Neural cell (in vitro differentiated cells): ENCODE data around the gene PRR16. TPM values are rescaled to one million over a fixed set of nuclear protein-coding genes. Genes with fewer than 3 reads are reported as not detected.

ENCODE experiments used
- H2AFZ ChIP-seq: fragments of 200-600, 300-800 bp; sonication (generic), shearing (Covaris generic); 2 replicates; pipeline ENCODE4 v1.6.0; 2014; ENCODE audit warnings: low read depth, mild to moderate bottlenecking, antibody characterized with exemption, low read length, moderate library complexity
- H3F3A ChIP-seq: fragments of 200-600 bp; shearing (Covaris generic); 2 replicates; pipeline ENCODE4 v1.6.1; 2016; ENCODE audit warnings: mild to moderate bottlenecking, moderate library complexity, mixed read lengths, antibody characterized with exemption, low read length; ENCODE audit not compliant: insufficient read depth, poor library complexity, severe bottlenecking
- H3K27ac ChIP-seq: fragments of 200-600, 300-800 bp; sonication (generic), shearing (Covaris generic); 2 replicates; pipeline ENCODE4 v1.5.1; 2014; ENCODE audit warnings: mild to moderate bottlenecking, low read length, moderate library complexity
- H3K27me3 ChIP-seq: fragments of 300-800, 200-600 bp; sonication (generic), shearing (Covaris generic); 2 replicates; pipeline ENCODE4 v1.6.0; 2014; ENCODE audit warnings: mild to moderate bottlenecking, low read depth, low read length, moderate library complexity; ENCODE audit not compliant: insufficient read depth
- H3K36me3 ChIP-seq: fragments of 300-800, 200-600 bp; sonication (generic), shearing (Covaris generic); 2 replicates; pipeline ENCODE4 v1.5.1; 2014; ENCODE audit warnings: mild to moderate bottlenecking, antibody characterized with exemption, low read length, moderate library complexity; ENCODE audit not compliant: insufficient read depth
- H3K4me2 ChIP-seq: fragments of 300-800, 200-600 bp; sonication (generic), shearing (Covaris generic); 2 replicates; pipeline ENCODE4 v1.6.0; 2014; ENCODE audit warnings: mild to moderate bottlenecking, low read length
- H3K4me3 ChIP-seq: fragments of 300-800, 200-600 bp; sonication (generic), shearing (Covaris generic); 2 replicates; pipeline ENCODE4 v1.5.1; 2014; ENCODE audit warnings: mild to moderate bottlenecking, low read length, moderate library complexity
- H3K79me2 ChIP-seq: fragments of 200-600 bp; shearing (Covaris generic); replicated peaks from 2 replicates; pipeline ENCODE4 v1.6.0; 2014; ENCODE audit warnings: mild to moderate bottlenecking, low read length, moderate library complexity; ENCODE audit not compliant: insufficient read depth
- H3K9ac ChIP-seq: fragments of 300-800, 200-600 bp; sonication (generic), shearing (Covaris generic); 2 replicates; pipeline ENCODE4 v1.6.1; 2016; ENCODE audit warnings: mild to moderate bottlenecking, low read length, mixed read lengths
- H3K9me2 ChIP-seq: fragments of 200-600 bp; shearing (Covaris generic); 2 replicates; pipeline ENCODE4 v1.6.1; 2016; ENCODE audit warnings: mild to moderate bottlenecking, low read length, mixed read lengths; ENCODE audit not compliant: insufficient read depth
- H3K9me3 ChIP-seq: fragments of 200-600, 300-800 bp; sonication (generic), shearing (Covaris generic); 2 replicates; pipeline ENCODE4 v1.6.1; 2016; ENCODE audit warnings: mild to moderate bottlenecking, mixed run types, low read length, moderate library complexity, mixed read lengths
- H4K20me1 ChIP-seq: fragments of 200-600 bp; shearing (Covaris generic); 2 replicates; pipeline ENCODE4 v1.6.1; 2016; ENCODE audit warnings: mild to moderate bottlenecking, mixed run types; ENCODE audit not compliant: insufficient read depth
- EP300 ChIP-seq: fragments of 450-650 bp; conservative IDR thresholded peaks from 2 replicates; pipeline ENCODE4 v1.6.1; 2014; ENCODE audit warnings: antibody characterized with exemption, mild to moderate bottlenecking, moderate library complexity; ENCODE audit not compliant: poor library complexity, severe bottlenecking
- EZH2 ChIP-seq: fragments of 200-600, 300-800 bp; shearing (Covaris generic), sonication (generic); IDR thresholded peaks from 2 replicates; pipeline ENCODE4 v1.6.1; 2014; ENCODE audit warnings: antibody characterized with exemption, low read length, borderline replicate concordance, mild to moderate bottlenecking; ENCODE audit not compliant: insufficient read depth, poor library complexity, severe bottlenecking
- MXI1 ChIP-seq: fragments of 450-650 bp; conservative IDR thresholded peaks from 2 replicates; pipeline ENCODE4 v1.6.1; 2014; ENCODE audit warnings: antibody characterized with exemption, mild to moderate bottlenecking; ENCODE audit not compliant: poor library complexity, severe bottlenecking
- POLR2AphosphoS5 ChIP-seq: IDR thresholded peaks from 2 replicates; pipeline ENCODE4 v1.6.1; 2012
- RAD21 ChIP-seq: fragments of 450-650 bp; conservative IDR thresholded peaks from 2 replicates; pipeline ENCODE4 v1.6.1; 2014; ENCODE audit warnings: antibody characterized with exemption, mild to moderate bottlenecking, moderate library complexity
- SMC3 ChIP-seq: fragments of 450-650 bp; conservative IDR thresholded peaks from 2 replicates; pipeline ENCODE4 v1.6.1; 2014; ENCODE audit warnings: antibody characterized with exemption, mild to moderate bottlenecking, moderate library complexity; ENCODE audit not compliant: poor library complexity
- TAF1 ChIP-seq: IDR thresholded peaks from 2 replicates; pipeline ENCODE4 v1.6.1; 2012; ENCODE audit warnings: low read depth
- polyA plus RNA-seq: library from polyadenylated mRNA; depleted of rRNA; stranded (reverse); fragments of >200 nt; gene quantifications from 2 replicates; pipeline ENCODE4 v1.2.3, GENCODE V29; 2014
- TF ChIP-seq, protein P1 (sequence below): IDR thresholded peaks from 2 replicates; pipeline ENCODE4 v1.6.1; 2012; ENCODE audit warnings: borderline replicate concordance
- TF ChIP-seq, protein P2 (sequence below): fragments of 450-650 bp; IDR thresholded peaks from 2 replicates; pipeline ENCODE4 v1.5.1; 2014; ENCODE audit warnings: antibody characterized with exemption, mild to moderate bottlenecking, moderate library complexity; ENCODE audit not compliant: poor library complexity, severe bottlenecking

PRR16 gene
- polyA plus RNA-seq, 1 donor from 2014 or later, result 1.7 TPM

DNA sequence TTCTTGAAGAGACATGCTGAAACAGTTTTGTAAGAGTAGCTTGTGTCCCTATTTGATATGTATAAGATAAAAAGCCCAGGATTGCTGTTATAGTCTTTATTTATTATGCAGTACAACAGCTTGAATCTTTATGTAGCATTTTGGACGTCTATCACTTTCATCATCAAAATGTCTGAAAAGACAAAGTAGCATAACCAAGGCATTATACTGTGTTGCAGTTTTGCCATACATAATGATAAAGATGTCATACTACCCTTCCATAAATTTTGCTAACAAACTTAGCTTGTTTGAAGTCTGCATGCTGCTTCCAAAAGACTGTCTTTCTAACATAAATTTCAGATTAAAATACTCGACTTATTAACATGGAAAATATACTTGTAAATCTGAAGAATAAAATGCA lies 127.8 kb downstream of the PRR16 start:
- Histone ChIP-seq H3F3A (no peaks in the 10 kb centered on the region), H3K36me3 (no peaks in the 10 kb centered on the region), H3K9me2 (no peaks in the 10 kb centered on the region), H2AFZ (no peak overlapping the region), H3K4me2 (no peak overlapping the region), H4K20me1 (no peaks in the 10 kb centered on the region), H3K79me2 (no peaks in the 10 kb centered on the region), H3K27ac (no peak overlapping the region), H3K4me3 (no peak overlapping the region), H3K9ac (no peak overlapping the region), H3K27me3 (no peaks in the 10 kb centered on the region), H3K9me3 (no peaks in the 10 kb centered on the region)
- no peak for TF ChIP-seq EP300
- TF ChIP-seq MXI1, result no peak
- TF ChIP-seq POLR2AphosphoS5, result no peak
- no peak for TF ChIP-seq RAD21
- TF ChIP-seq, protein P1, sequence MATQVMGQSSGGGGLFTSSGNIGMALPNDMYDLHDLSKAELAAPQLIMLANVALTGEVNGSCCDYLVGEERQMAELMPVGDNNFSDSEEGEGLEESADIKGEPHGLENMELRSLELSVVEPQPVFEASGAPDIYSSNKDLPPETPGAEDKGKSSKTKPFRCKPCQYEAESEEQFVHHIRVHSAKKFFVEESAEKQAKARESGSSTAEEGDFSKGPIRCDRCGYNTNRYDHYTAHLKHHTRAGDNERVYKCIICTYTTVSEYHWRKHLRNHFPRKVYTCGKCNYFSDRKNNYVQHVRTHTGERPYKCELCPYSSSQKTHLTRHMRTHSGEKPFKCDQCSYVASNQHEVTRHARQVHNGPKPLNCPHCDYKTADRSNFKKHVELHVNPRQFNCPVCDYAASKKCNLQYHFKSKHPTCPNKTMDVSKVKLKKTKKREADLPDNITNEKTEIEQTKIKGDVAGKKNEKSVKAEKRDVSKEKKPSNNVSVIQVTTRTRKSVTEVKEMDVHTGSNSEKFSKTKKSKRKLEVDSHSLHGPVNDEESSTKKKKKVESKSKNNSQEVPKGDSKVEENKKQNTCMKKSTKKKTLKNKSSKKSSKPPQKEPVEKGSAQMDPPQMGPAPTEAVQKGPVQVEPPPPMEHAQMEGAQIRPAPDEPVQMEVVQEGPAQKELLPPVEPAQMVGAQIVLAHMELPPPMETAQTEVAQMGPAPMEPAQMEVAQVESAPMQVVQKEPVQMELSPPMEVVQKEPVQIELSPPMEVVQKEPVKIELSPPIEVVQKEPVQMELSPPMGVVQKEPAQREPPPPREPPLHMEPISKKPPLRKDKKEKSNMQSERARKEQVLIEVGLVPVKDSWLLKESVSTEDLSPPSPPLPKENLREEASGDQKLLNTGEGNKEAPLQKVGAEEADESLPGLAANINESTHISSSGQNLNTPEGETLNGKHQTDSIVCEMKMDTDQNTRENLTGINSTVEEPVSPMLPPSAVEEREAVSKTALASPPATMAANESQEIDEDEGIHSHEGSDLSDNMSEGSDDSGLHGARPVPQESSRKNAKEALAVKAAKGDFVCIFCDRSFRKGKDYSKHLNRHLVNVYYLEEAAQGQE, result no peak
- TF ChIP-seq, protein P2, sequence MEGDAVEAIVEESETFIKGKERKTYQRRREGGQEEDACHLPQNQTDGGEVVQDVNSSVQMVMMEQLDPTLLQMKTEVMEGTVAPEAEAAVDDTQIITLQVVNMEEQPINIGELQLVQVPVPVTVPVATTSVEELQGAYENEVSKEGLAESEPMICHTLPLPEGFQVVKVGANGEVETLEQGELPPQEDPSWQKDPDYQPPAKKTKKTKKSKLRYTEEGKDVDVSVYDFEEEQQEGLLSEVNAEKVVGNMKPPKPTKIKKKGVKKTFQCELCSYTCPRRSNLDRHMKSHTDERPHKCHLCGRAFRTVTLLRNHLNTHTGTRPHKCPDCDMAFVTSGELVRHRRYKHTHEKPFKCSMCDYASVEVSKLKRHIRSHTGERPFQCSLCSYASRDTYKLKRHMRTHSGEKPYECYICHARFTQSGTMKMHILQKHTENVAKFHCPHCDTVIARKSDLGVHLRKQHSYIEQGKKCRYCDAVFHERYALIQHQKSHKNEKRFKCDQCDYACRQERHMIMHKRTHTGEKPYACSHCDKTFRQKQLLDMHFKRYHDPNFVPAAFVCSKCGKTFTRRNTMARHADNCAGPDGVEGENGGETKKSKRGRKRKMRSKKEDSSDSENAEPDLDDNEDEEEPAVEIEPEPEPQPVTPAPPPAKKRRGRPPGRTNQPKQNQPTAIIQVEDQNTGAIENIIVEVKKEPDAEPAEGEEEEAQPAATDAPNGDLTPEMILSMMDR, result no peak
- no peak for TF ChIP-seq EZH2
- no peak for TF ChIP-seq SMC3
- TF ChIP-seq TAF1, result no peak

DNA sequence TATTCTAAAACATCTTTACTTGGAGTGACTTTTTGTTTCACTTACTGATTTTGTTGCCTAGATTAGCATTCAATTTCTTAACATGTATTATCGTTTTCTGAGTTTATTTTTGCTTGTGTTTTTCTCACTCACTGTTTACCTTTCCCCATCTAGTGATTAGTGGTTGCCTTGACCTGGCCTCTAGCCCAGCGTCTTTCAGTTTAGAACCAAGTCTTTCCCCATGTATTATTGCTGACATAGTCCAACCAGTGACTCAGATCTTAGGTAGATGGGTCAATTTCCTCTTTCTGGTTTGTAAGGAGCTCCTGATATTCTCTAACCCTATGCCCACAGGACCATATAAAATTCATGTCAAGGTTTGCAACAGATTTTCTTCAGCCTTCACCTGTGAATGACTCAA lies 135.5 kb downstream of the PRR16 start:
- Histone ChIP-seq H3K4me3 (no peak overlapping the region), H3F3A (no peaks in the 10 kb centered on the region), H3K4me2 (no peak overlapping the region), H3K27me3 (no peaks in the 10 kb centered on the region), H2AFZ (no peak overlapping the region), H3K9me3 (no peaks in the 10 kb centered on the region), H3K79me2 (no peaks in the 10 kb centered on the region), H4K20me1 (no peaks in the 10 kb centered on the region), H3K27ac (no peak overlapping the region), H3K36me3 (no peaks in the 10 kb centered on the region), H3K9ac (no peak overlapping the region), H3K9me2 (no peaks in the 10 kb centered on the region)
- no peak for TF ChIP-seq POLR2AphosphoS5
- no peak for TF ChIP-seq EZH2
- TF ChIP-seq MXI1, result no peak
- TF ChIP-seq, protein P2, result no peak
- TF ChIP-seq SMC3, result no peak
- TF ChIP-seq EP300, result no peak
- TF ChIP-seq RAD21, result no peak
- no peak for TF ChIP-seq TAF1
- TF ChIP-seq, protein P1, result no peak
